MCF 10A (cell line): ENCODE measurements around the gene SYNE1. TPM values are rescaled to one million over a fixed set of nuclear protein-coding genes. Genes with fewer than 3 reads are reported as not detected.

Experiments
- BruUV-seq: library from RNA; stranded (reverse); fragments of 400-500 nt; replicated peaks from 2 replicates; lab custom pipeline; 2021; lab: Mats Ljungman, UMichigan
- CTCF ChIA-PET: fragments of 300-600 bp; sonication (Branson Sonifier 250); formaldehyde crosslinking; extraction: SDS; loops from one replicate; lab custom pipeline; 2021; ENCODE audit warnings: antibody characterized with exemption, inconsistent platforms; lab: Yijun Ruan, JAX
- POLR2A ChIA-PET: fragments of 300-600, 350-650 bp; sonication (Branson Sonifier 250); formaldehyde crosslinking; extraction: SDS; loops from one replicate; lab custom pipeline; 2020; ENCODE audit warnings: antibody characterized with exemption, inconsistent platforms; lab: Yijun Ruan, JAX
- DNase-seq: peaks from one replicate; pipeline ENCODE4 v3.0.0-alpha.2; 2018; ENCODE audit not compliant: unreplicated experiment
- H3K27ac Mint-ChIP-seq: one replicate; pipeline ENCODE4 v1.8.0; 2022; ENCODE audit warnings: mild to moderate bottlenecking, low read depth, mixed read lengths; ENCODE audit not compliant: unreplicated experiment
- H3K27me3 Mint-ChIP-seq: one replicate; pipeline ENCODE4 v1.8.0; 2022; ENCODE audit warnings: mixed read lengths; ENCODE audit not compliant: insufficient read depth, unreplicated experiment
- H3K36me3 Mint-ChIP-seq: one replicate; pipeline ENCODE4 v1.8.0; 2022; ENCODE audit warnings: mild to moderate bottlenecking, moderate library complexity, mixed read lengths; ENCODE audit not compliant: insufficient read depth, unreplicated experiment
- H3K4me1 Mint-ChIP-seq: one replicate; pipeline ENCODE4 v1.8.0; 2022; ENCODE audit warnings: mixed read lengths; ENCODE audit not compliant: insufficient read depth, unreplicated experiment
- H3K4me3 Mint-ChIP-seq: one replicate; pipeline ENCODE4 v1.8.0; 2022; ENCODE audit warnings: mild to moderate bottlenecking, moderate library complexity, mixed read lengths; ENCODE audit not compliant: unreplicated experiment
- H3K9me3 Mint-ChIP-seq: one replicate; pipeline ENCODE4 v1.8.0; 2022; ENCODE audit warnings: mixed read lengths; ENCODE audit not compliant: unreplicated experiment
- intact Hi-C: fragments of 100-400 bp; cut with micrococcal nuclease; formaldehyde crosslinking; loops from 2 replicates; pipeline ENCODE4 v1.14.1; 2022
- total RNA-seq: library from RNA; stranded (reverse); gene quantifications from 2 replicates; pipeline ENCODE4 v1.2.3, GENCODE V29; 2022
- TF ChIP-seq, protein P1 (sequence below): fragments of 200-600 bp; IDR thresholded peaks from one replicate; pipeline ENCODE4 v1.8.0; 2022; ENCODE audit warnings: antibody characterized with exemption, mild to moderate bottlenecking; ENCODE audit not compliant: unreplicated experiment

Gene SYNE1
- total RNA-seq, 1 experiment from 2014 or later, result 25.4 TPM

DNA sequence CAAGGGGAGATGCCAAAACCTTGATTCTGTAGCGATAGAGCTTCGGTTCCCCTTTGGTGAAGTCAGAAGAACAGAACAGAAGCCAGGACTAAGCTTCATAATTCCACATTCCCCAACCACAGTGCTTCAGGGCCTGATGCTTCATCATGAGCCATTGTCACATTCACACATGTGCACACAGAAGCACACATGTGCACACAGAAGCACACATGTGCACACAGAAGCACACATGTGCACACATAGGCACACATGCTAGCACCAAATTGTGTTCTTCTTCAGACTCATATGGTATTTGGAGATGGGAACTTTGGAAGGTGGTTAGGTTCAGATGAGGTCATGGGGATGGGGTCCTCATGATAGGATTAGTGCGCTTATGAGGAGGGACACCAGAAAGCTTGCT, 183.2 kb downstream of the SYNE1 start:
- DNase-seq, result no peak
- TF ChIP-seq, protein P1, sequence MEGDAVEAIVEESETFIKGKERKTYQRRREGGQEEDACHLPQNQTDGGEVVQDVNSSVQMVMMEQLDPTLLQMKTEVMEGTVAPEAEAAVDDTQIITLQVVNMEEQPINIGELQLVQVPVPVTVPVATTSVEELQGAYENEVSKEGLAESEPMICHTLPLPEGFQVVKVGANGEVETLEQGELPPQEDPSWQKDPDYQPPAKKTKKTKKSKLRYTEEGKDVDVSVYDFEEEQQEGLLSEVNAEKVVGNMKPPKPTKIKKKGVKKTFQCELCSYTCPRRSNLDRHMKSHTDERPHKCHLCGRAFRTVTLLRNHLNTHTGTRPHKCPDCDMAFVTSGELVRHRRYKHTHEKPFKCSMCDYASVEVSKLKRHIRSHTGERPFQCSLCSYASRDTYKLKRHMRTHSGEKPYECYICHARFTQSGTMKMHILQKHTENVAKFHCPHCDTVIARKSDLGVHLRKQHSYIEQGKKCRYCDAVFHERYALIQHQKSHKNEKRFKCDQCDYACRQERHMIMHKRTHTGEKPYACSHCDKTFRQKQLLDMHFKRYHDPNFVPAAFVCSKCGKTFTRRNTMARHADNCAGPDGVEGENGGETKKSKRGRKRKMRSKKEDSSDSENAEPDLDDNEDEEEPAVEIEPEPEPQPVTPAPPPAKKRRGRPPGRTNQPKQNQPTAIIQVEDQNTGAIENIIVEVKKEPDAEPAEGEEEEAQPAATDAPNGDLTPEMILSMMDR, result no peak
- BruUV-seq, result no TSS peak
- no peaks in the 10 kb centered on the region for H3K27me3 Mint-ChIP-seq
- no peaks in the 10 kb centered on the region for H3K36me3 Mint-ChIP-seq
- H3K4me1 Mint-ChIP-seq, result no peaks in the 10 kb centered on the region
- POLR2A ChIA-PET, result no interaction called here
- H3K27ac Mint-ChIP-seq, result no peak overlapping the region
- intact Hi-C loops, result no loop called here
- H3K9me3 Mint-ChIP-seq, result no peaks in the 10 kb centered on the region
- H3K4me3 Mint-ChIP-seq, result no peak overlapping the region
- CTCF ChIA-PET, result no interaction called here

DNA sequence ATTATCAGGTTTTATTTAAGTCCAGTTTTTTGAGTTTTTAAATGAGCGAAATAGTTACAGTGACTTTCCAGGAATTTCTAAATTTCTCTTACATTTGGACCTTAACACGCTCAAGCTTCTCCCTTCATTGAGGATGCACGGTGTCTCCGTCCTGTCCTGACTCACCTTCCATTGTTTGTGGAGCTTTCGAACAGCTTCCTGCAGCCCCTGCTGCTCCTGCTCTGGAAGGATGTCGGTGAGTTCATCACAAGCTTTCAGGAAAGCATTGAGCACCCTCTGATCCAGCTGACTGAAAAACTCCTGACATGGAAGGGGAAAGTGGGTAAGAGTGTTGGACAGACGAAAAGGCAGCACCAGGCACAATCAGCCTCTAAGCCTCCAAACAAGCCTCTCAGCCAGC, 183.7 kb downstream of the SYNE1 start:
- H3K27me3 Mint-ChIP-seq, result no peaks in the 10 kb centered on the region
- no TSS peak for BruUV-seq
- no peak overlapping the region for H3K27ac Mint-ChIP-seq
- no peaks in the 10 kb centered on the region for H3K36me3 Mint-ChIP-seq
- no peak for DNase-seq
- no peaks in the 10 kb centered on the region for H3K4me1 Mint-ChIP-seq
- no peak overlapping the region for H3K4me3 Mint-ChIP-seq
- POLR2A ChIA-PET, result no interaction called here
- CTCF ChIA-PET, result interaction anchor here (0.9 kb wide), 1 partner anchor 9 kb away, joined by 3 read pairs; no protein-coding TSS in a partner anchor
- TF ChIP-seq, protein P1, result no peak
- H3K9me3 Mint-ChIP-seq, result no peaks in the 10 kb centered on the region
- intact Hi-C loops, result no loop called here

DNA sequence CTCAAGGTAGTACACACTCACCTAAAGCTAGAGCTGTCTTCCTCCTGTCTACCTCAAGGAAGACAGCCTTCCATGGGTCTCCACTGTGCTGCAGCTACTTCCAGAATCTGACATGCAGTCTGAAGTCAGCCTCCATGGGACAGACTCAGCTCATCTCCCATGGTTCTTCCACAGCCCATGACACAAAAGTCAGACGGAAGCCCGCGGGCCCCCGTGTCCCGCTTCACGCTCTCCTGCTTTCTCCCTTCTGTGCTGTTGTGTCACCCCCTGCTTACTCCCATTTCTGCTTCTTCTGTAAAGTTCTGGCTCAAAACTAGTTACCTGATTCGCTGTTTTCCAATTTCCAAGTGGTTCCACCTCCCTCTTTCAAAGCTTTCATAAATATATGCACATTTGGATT, 184.5 kb downstream of the SYNE1 start:
- TF ChIP-seq, protein P1, result no peak
- Mint-ChIP-seq H3K27me3 (no peaks in the 10 kb centered on the region), H3K4me1 (no peaks in the 10 kb centered on the region), H3K36me3 (no peaks in the 10 kb centered on the region), H3K27ac (no peak overlapping the region), H3K4me3 (no peak overlapping the region), H3K9me3 (no peaks in the 10 kb centered on the region)
- ChIA-PET POLR2A (interaction anchor here (1.2 kb wide), 1 partner anchor 9 kb away, joined by 4 read pairs; no protein-coding TSS in a partner anchor), CTCF (interaction anchor here (0.7 to 1.2 kb wide), 4 partner anchors 10 to 445 kb away, joined by 3 read pairs; no protein-coding TSS in a partner anchor)
- BruUV-seq, result no TSS peak
- DNase-seq, result no peak
- intact Hi-C loops, result no loop called here

DNA sequence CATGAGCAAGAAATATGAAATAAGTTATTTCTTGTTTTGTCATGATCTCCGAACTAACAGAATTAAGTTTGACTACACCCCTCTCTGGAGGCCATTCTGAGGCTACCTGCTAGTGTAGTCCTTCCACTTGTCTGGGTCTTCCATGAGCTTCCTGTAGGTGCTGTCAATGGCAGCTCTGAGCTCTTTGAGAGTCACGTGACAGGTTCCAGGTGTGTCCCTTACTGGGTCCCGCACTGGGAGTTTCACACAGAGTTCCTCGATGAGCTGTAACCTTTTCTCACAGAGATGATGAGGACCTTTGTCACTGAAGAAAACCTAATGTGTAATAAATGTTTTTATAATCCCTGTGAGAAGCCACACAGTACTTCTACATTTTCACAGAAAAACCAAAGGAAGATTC, 186.6 kb downstream of the SYNE1 start:
- no peak for DNase-seq
- TF ChIP-seq, protein P1, result no peak
- intact Hi-C loops, result no loop called here
- H3K9me3 Mint-ChIP-seq, result no peaks in the 10 kb centered on the region
- no TSS peak for BruUV-seq
- ChIA-PET POLR2A (no interaction called here), CTCF (interaction anchor here (0.7 kb wide), 2 partner anchors 69 to 193 kb away, joined by 3 read pairs; no protein-coding TSS in a partner anchor)
- H3K27ac Mint-ChIP-seq, result no peak overlapping the region
- H3K27me3 Mint-ChIP-seq, result no peaks in the 10 kb centered on the region
- no peaks in the 10 kb centered on the region for H3K36me3 Mint-ChIP-seq
- no peak overlapping the region for H3K4me3 Mint-ChIP-seq
- H3K4me1 Mint-ChIP-seq, result no peaks in the 10 kb centered on the region
